ENCODE data around the gene IMMP2L. TPM values are rescaled to one million over a fixed set of nuclear protein-coding genes. Genes with fewer than 3 reads are reported as not detected.

The IMMP2L gene
- total RNA-seq, 1 donor from 2014 or later = 29.7 TPM

DNA sequence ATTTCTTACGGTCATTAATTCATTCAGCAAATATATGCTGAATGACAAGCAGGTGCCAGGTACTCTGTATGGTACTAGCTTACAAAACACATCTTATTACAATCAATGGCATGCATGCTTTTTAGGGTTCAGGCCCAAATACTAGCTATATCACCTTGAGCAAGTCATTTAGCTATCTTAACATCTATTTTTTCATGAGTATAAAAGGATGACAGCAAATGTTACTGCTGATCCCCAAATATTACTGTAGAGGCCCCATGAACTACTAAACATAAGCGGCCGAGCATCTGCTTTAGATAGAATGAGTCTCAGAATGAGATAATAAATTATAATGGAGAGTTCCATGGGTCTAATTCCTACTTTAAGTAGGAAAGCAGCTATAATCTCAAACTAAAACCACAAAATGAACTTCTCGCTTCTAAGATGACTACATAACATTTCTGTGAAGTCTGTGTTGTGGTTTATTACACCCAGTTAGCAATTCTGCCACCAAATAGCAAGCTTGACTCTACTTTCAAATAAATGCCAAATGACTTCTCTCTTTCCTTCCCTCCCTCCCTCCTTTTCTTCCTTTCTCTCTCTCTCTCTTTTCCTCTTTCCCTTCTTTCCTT, 585.1 kb downstream of the IMMP2L start:
- Mint-ChIP-seq H3K4me1 (ENCODE audit: low read depth) (peaks cover 18% of the 10 kb centered on the region), H3K27ac (no peak overlapping the region), H3K4me3 (ENCODE audit: low read depth) (no peak overlapping the region), H3K36me3 (ENCODE audit: insufficient read depth) (no peaks in the 10 kb centered on the region), H3K9me3 (ENCODE audit: low read depth) (no peaks in the 10 kb centered on the region), H3K27me3 (no peaks in the 10 kb centered on the region)
- TF ChIP-seq, protein P1, sequence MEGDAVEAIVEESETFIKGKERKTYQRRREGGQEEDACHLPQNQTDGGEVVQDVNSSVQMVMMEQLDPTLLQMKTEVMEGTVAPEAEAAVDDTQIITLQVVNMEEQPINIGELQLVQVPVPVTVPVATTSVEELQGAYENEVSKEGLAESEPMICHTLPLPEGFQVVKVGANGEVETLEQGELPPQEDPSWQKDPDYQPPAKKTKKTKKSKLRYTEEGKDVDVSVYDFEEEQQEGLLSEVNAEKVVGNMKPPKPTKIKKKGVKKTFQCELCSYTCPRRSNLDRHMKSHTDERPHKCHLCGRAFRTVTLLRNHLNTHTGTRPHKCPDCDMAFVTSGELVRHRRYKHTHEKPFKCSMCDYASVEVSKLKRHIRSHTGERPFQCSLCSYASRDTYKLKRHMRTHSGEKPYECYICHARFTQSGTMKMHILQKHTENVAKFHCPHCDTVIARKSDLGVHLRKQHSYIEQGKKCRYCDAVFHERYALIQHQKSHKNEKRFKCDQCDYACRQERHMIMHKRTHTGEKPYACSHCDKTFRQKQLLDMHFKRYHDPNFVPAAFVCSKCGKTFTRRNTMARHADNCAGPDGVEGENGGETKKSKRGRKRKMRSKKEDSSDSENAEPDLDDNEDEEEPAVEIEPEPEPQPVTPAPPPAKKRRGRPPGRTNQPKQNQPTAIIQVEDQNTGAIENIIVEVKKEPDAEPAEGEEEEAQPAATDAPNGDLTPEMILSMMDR (IDR thresholded peaks at IDR 0.05; ENCODE audit: unreplicated experiment) = no peak
- no peak for DNase-seq (ENCODE audit: low spot score, unreplicated experiment)

DNA sequence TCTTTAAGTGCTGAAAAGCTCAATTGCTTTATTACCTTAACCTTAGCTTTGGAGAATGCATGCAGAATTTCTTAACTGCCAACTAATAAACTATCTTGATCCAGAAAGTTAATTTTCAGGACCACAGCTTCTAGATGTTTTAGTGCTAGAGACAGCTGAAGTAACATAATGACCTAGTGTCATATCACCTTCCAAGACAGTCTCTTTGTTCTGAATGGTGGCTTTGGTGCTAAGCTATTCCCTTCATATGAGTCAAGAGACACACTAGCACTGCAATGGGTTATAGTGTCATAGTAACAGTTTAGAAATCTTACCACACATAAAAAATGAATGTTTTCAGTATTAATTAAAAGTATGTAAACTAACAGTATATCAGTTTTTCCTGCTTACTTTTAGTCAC, 586.8 kb downstream of the IMMP2L start:
- H3K4me3 Mint-ChIP-seq (ENCODE audit: low read depth) = no peak overlapping the region
- H3K27me3 Mint-ChIP-seq = no peaks in the 10 kb centered on the region
- H3K9me3 Mint-ChIP-seq (ENCODE audit: low read depth) = no peaks in the 10 kb centered on the region
- no peak for DNase-seq (ENCODE audit: low spot score, unreplicated experiment)
- H3K27ac Mint-ChIP-seq = no peak overlapping the region
- H3K36me3 Mint-ChIP-seq (ENCODE audit: insufficient read depth) = no peaks in the 10 kb centered on the region
- TF ChIP-seq, protein P1 (IDR thresholded peaks at IDR 0.05; ENCODE audit: unreplicated experiment) = no peak
- peaks cover 22% of the 10 kb centered on the region for H3K4me1 Mint-ChIP-seq (ENCODE audit: low read depth)

DNA sequence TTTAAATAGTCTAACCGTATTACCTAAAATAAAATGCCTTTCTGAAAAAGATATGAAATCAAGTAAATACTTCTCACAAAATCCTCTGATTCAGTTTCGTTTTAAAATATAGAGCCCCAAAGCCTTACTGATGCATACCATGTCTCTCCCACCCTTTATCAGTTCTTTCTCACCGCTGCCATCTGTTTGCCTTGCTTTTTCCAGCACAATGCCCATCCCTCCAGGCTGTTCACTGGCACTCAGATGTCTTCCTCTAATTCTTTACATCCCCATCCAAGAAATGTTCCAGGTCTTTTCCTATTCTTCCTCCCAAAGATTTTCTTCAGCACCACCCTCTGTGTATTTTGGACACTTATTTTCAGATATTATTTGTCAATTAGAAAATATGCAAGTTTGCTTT, 587.9 kb downstream of the IMMP2L start:
- no peaks in the 10 kb centered on the region for H3K36me3 Mint-ChIP-seq (ENCODE audit: insufficient read depth)
- no peak for DNase-seq (ENCODE audit: low spot score, unreplicated experiment)
- H3K27ac Mint-ChIP-seq = no peak overlapping the region
- H3K4me3 Mint-ChIP-seq (ENCODE audit: low read depth) = no peak overlapping the region
- TF ChIP-seq, protein P1 (IDR thresholded peaks at IDR 0.05; ENCODE audit: unreplicated experiment) = no peak
- no peaks in the 10 kb centered on the region for H3K9me3 Mint-ChIP-seq (ENCODE audit: low read depth)
- peaks cover 22% of the 10 kb centered on the region for H3K4me1 Mint-ChIP-seq (ENCODE audit: low read depth)
- peaks cover 2% of the 10 kb centered on the region for H3K27me3 Mint-ChIP-seq

DNA sequence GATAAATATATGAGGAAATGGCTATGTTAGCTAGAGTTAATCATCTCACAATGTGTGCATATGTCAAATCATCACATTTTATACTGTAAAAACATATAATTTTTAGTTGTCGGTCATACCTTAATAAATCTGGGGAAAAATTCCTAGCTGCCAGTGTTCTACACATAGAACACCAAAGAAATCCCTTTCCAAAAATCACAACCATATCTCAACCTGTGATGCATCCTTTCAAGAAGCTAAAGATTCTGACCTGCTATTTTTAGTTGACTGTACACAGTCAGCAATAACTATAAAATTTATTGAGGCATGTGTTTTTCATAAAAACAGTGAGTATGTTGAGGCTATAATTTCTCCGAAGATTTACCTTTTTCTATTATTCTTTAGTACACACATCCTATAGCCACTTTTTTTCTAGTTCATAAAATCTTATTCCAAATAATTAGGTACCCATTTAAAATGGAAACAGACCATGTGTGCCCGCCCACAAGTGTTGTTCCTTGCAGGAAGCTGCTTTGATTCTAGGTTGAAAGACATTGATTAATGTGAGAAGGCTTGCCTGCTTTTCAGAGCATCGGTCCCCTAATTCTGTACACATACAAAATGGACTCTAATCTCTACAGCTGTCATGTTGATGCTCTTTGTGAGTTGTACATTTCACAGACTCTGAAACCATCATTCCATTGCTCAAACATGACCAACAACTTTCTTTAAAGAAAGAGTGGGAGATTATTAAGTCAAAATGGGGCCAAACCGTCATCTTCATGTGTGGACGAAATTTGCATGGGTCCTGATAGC, 588.9 kb downstream of the IMMP2L start:
- no peak overlapping the region for H3K4me3 Mint-ChIP-seq (ENCODE audit: low read depth)
- peaks cover 4% of the 10 kb centered on the region for H3K27me3 Mint-ChIP-seq
- TF ChIP-seq, protein P1 (IDR thresholded peaks at IDR 0.05; ENCODE audit: unreplicated experiment) = no peak
- H3K9me3 Mint-ChIP-seq (ENCODE audit: low read depth) = no peaks in the 10 kb centered on the region
- no peak for DNase-seq (ENCODE audit: low spot score, unreplicated experiment)
- H3K36me3 Mint-ChIP-seq (ENCODE audit: insufficient read depth) = no peaks in the 10 kb centered on the region
- no peak overlapping the region for H3K27ac Mint-ChIP-seq
- peaks cover 22% of the 10 kb centered on the region for H3K4me1 Mint-ChIP-seq (ENCODE audit: low read depth)

DNA sequence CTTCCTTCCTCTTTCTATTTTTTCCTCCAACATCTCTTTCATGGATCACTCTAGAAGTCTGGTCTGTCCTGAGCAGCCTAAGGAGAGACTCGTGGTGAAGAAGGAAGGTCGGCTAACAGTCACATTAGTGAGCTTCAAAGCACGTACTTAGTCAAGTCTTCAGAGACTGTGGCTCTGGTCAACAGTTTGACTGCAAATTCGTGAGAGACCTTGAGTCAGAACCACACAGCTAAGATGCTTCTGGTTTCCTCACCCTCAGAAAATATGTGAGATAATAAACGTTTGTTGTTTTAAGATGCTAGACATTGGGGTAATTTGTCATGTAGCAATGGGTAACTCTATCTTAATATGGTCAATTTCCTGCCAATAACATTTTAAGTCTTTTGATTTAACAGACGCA, 597.5 kb downstream of the IMMP2L start:
- Mint-ChIP-seq H3K36me3 (ENCODE audit: insufficient read depth) (no peaks in the 10 kb centered on the region), H3K4me3 (ENCODE audit: low read depth) (no peak overlapping the region), H3K27me3 (peaks cover 16% of the 10 kb centered on the region), H3K9me3 (ENCODE audit: low read depth) (no peaks in the 10 kb centered on the region), H3K27ac (no peak overlapping the region), H3K4me1 (ENCODE audit: low read depth) (peaks cover 7% of the 10 kb centered on the region)
- no peak for DNase-seq (ENCODE audit: low spot score, unreplicated experiment)
- TF ChIP-seq, protein P1 (IDR thresholded peaks at IDR 0.05; ENCODE audit: unreplicated experiment) = no peak

Data from progenitor cell of endocrine pancreas (in vitro differentiated cells).